ENCODE data around the gene GTPBP10. TPM values are rescaled to one million over a fixed set of nuclear protein-coding genes. Genes with fewer than 3 reads are reported as not detected.

Gene GTPBP10
- total and polyA plus RNA-seq, 9 of the 15 experiments (the other 6 are each of a cell fraction or from before 2014, with no cell fraction given), result 34.6 to 89.8 (median 76.4) TPM

- TF ChIP-seq, protein P1, sequence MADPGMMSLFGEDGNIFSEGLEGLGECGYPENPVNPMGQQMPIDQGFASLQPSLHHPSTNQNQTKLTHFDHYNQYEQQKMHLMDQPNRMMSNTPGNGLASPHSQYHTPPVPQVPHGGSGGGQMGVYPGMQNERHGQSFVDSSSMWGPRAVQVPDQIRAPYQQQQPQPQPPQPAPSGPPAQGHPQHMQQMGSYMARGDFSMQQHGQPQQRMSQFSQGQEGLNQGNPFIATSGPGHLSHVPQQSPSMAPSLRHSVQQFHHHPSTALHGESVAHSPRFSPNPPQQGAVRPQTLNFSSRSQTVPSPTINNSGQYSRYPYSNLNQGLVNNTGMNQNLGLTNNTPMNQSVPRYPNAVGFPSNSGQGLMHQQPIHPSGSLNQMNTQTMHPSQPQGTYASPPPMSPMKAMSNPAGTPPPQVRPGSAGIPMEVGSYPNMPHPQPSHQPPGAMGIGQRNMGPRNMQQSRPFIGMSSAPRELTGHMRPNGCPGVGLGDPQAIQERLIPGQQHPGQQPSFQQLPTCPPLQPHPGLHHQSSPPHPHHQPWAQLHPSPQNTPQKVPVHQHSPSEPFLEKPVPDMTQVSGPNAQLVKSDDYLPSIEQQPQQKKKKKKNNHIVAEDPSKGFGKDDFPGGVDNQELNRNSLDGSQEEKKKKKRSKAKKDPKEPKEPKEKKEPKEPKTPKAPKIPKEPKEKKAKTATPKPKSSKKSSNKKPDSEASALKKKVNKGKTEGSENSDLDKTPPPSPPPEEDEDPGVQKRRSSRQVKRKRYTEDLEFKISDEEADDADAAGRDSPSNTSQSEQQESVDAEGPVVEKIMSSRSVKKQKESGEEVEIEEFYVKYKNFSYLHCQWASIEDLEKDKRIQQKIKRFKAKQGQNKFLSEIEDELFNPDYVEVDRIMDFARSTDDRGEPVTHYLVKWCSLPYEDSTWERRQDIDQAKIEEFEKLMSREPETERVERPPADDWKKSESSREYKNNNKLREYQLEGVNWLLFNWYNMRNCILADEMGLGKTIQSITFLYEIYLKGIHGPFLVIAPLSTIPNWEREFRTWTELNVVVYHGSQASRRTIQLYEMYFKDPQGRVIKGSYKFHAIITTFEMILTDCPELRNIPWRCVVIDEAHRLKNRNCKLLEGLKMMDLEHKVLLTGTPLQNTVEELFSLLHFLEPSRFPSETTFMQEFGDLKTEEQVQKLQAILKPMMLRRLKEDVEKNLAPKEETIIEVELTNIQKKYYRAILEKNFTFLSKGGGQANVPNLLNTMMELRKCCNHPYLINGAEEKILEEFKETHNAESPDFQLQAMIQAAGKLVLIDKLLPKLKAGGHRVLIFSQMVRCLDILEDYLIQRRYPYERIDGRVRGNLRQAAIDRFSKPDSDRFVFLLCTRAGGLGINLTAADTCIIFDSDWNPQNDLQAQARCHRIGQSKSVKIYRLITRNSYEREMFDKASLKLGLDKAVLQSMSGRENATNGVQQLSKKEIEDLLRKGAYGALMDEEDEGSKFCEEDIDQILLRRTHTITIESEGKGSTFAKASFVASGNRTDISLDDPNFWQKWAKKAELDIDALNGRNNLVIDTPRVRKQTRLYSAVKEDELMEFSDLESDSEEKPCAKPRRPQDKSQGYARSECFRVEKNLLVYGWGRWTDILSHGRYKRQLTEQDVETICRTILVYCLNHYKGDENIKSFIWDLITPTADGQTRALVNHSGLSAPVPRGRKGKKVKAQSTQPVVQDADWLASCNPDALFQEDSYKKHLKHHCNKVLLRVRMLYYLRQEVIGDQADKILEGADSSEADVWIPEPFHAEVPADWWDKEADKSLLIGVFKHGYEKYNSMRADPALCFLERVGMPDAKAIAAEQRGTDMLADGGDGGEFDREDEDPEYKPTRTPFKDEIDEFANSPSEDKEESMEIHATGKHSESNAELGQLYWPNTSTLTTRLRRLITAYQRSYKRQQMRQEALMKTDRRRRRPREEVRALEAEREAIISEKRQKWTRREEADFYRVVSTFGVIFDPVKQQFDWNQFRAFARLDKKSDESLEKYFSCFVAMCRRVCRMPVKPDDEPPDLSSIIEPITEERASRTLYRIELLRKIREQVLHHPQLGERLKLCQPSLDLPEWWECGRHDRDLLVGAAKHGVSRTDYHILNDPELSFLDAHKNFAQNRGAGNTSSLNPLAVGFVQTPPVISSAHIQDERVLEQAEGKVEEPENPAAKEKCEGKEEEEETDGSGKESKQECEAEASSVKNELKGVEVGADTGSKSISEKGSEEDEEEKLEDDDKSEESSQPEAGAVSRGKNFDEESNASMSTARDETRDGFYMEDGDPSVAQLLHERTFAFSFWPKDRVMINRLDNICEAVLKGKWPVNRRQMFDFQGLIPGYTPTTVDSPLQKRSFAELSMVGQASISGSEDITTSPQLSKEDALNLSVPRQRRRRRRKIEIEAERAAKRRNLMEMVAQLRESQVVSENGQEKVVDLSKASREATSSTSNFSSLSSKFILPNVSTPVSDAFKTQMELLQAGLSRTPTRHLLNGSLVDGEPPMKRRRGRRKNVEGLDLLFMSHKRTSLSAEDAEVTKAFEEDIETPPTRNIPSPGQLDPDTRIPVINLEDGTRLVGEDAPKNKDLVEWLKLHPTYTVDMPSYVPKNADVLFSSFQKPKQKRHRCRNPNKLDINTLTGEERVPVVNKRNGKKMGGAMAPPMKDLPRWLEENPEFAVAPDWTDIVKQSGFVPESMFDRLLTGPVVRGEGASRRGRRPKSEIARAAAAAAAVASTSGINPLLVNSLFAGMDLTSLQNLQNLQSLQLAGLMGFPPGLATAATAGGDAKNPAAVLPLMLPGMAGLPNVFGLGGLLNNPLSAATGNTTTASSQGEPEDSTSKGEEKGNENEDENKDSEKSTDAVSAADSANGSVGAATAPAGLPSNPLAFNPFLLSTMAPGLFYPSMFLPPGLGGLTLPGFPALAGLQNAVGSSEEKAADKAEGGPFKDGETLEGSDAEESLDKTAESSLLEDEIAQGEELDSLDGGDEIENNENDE (IDR thresholded peaks at IDR 0.05; ENCODE audit: low read depth, low read length), result no peak
- no peak for TF ChIP-seq RBM14 (IDR thresholded peaks at IDR 0.05; ENCODE audit: borderline replicate concordance, insufficient read depth, low read depth, low read length)
- no peak for TF ChIP-seq GATAD2A (IDR thresholded peaks at IDR 0.05)
- TF ChIP-seq, protein P2, sequence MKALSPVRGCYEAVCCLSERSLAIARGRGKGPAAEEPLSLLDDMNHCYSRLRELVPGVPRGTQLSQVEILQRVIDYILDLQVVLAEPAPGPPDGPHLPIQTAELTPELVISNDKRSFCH (CRISPR knock-in tag; IDR thresholded peaks at IDR 0.05), result no peak
- TF ChIP-seq, protein P2 (tag; IDR thresholded peaks at IDR 0.05), result no peak
- no peak for TF ChIP-seq ZNF3 (CRISPR knock-in tag; IDR thresholded peaks at IDR 0.05)
- peak; percentile 75; the same call in 1 of the 2 replicates for TF ChIP-seq EHMT2 (IDR thresholded peaks at IDR 0.05)
- no peak for TF ChIP-seq MECOM (CRISPR knock-in tag; IDR thresholded peaks at IDR 0.05)
- TF ChIP-seq MYC (IDR thresholded peaks at IDR 0.05; ENCODE audit: low read depth, low read length), result peak; percentile 60
- TF ChIP-seq MYC (CRISPR knock-in tag; IDR thresholded peaks at IDR 0.05; ENCODE audit: borderline replicate concordance, low read depth), result no peak
- peak; percentile 88 for TF ChIP-seq CXXC5 (CRISPR knock-in tag; IDR thresholded peaks at IDR 0.05)
- TF ChIP-seq, protein P3, sequence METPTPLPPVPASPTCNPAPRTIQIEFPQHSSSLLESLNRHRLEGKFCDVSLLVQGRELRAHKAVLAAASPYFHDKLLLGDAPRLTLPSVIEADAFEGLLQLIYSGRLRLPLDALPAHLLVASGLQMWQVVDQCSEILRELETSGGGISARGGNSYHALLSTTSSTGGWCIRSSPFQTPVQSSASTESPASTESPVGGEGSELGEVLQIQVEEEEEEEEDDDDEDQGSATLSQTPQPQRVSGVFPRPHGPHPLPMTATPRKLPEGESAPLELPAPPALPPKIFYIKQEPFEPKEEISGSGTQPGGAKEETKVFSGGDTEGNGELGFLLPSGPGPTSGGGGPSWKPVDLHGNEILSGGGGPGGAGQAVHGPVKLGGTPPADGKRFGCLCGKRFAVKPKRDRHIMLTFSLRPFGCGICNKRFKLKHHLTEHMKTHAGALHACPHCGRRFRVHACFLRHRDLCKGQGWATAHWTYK (CRISPR knock-in tag; IDR thresholded peaks at IDR 0.05), result 0 out of 2 replicates have a peak, but pooled peaks have one; percentile 48
- TF ChIP-seq MAFF (IDR thresholded peaks at IDR 0.05; ENCODE audit: low read length), result no peak; the same call in 1 of the 2 replicates
- TF ChIP-seq CBFA2T3 (IDR thresholded peaks at IDR 0.05), result peak; percentile 41
- TF ChIP-seq ZNF347 (CRISPR knock-in tag; IDR thresholded peaks at IDR 0.05; ENCODE audit: low read depth), result no peak
These were observed 56.9 kb downstream of the GTPBP10 start, which contains the start of gene CLDN12 (continued) for GRCh38 chr7:90403174-90404113.
